GM23338 (cell line): ENCODE data around the gene CNTRL. TPM values are rescaled to one million over a fixed set of nuclear protein-coding genes. Genes with fewer than 3 reads are reported as not detected.
"Not testable (repeated sequence)": the region's sequence is repeated elsewhere in the genome, so short reads cannot be mapped to it uniquely, and the experiment has no call there.

ENCODE experiments used
- ATAC-seq: fragments of 200-7000 bp; cut with Tn5 transposase; 3 replicates; pipeline ENCODE4 v1.9.1; 2020
- DNase-seq: peaks from one replicate; pipeline ENCODE4 v3.0.0-alpha.2; 2015; ENCODE audit warnings: low spot score
- H2AFZ ChIP-seq: fragments of 200-600 bp; sonication (generic); 2 replicates; pipeline ENCODE4 v1.8.0; 2016; ENCODE audit warnings: antibody characterized with exemption, mild to moderate bottlenecking, moderate library complexity
- H3F3A ChIP-seq: fragments of 200-600 bp; sonication (generic); replicated peaks from 2 replicates; pipeline ENCODE4 v1.8.0; 2017; ENCODE audit warnings: antibody characterized with exemption, mixed run types, low read depth
- H3K27ac ChIP-seq: fragments of 200-600 bp; sonication (generic); 2 replicates; pipeline ENCODE4 v1.6.1; 2016; ENCODE audit warnings: low read depth
- H3K27me3 ChIP-seq: fragments of 200-600 bp; sonication (generic); 2 replicates; pipeline ENCODE4 v1.8.0; 2016; ENCODE audit warnings: mild to moderate bottlenecking, mixed run types, moderate library complexity; ENCODE audit not compliant: insufficient read depth
- H3K36me3 ChIP-seq: fragments of 200-600 bp; sonication (generic); 2 replicates; pipeline ENCODE4 v1.8.0; 2016; ENCODE audit warnings: mild to moderate bottlenecking; ENCODE audit not compliant: insufficient read depth
- H3K4me1 ChIP-seq: fragments of 200-600 bp; sonication (generic); 2 replicates; pipeline ENCODE4 v1.8.0; 2016; ENCODE audit warnings: mild to moderate bottlenecking, moderate library complexity; ENCODE audit not compliant: insufficient read depth
- H3K4me2 ChIP-seq: fragments of 200-600 bp; sonication (generic); 2 replicates; pipeline ENCODE4 v1.7.1; 2017; ENCODE audit warnings: mixed run types
- H3K4me3 ChIP-seq: fragments of 200-600 bp; sonication (generic); 2 replicates; pipeline ENCODE4 v1.6.1; 2016; ENCODE audit warnings: mixed run types
- H3K79me2 ChIP-seq: fragments of 200-600 bp; sonication (generic); replicated peaks from 2 replicates; pipeline ENCODE4 v1.8.0; 2017; ENCODE audit warnings: mild to moderate bottlenecking; ENCODE audit not compliant: insufficient read depth
- H3K9me2 ChIP-seq: fragments of 200-600 bp; sonication (generic); 2 replicates; pipeline ENCODE4 v1.8.0; 2017; ENCODE audit not compliant: insufficient read depth
- H4K20me1 ChIP-seq: fragments of 200-600 bp; sonication (generic); replicated peaks from 2 replicates; pipeline ENCODE4 v1.8.0; 2017; ENCODE audit warnings: mild to moderate bottlenecking; ENCODE audit not compliant: insufficient read depth
- H3K27ac Mint-ChIP-seq: 2 replicates; pipeline ENCODE4 v1.8.0; 2020; ENCODE audit warnings: inconsistent platforms, mild to moderate bottlenecking, moderate library complexity, mixed read lengths
- H3K27me3 Mint-ChIP-seq: 3 replicates; pipeline ENCODE4 v1.8.0; 2022; ENCODE audit warnings: low read depth, mild to moderate bottlenecking, moderate library complexity, mixed read lengths, inconsistent platforms; ENCODE audit not compliant: insufficient read depth, poor library complexity
- H3K36me3 Mint-ChIP-seq: 3 replicates; pipeline ENCODE4 v1.8.0; 2021; ENCODE audit warnings: low read depth, mild to moderate bottlenecking, inconsistent platforms, moderate library complexity, mixed read lengths
- H3K4me1 Mint-ChIP-seq: 3 replicates; pipeline ENCODE4 v1.8.0; 2020; ENCODE audit warnings: mild to moderate bottlenecking, inconsistent platforms, mixed read lengths
- H3K4me3 Mint-ChIP-seq: 3 replicates; pipeline ENCODE4 v1.8.0; 2021; ENCODE audit warnings: moderate library complexity, mild to moderate bottlenecking, inconsistent platforms, mixed read lengths
- H3K9me3 Mint-ChIP-seq: 3 replicates; pipeline ENCODE4 v1.8.0; 2020; ENCODE audit warnings: moderate library complexity, mild to moderate bottlenecking, inconsistent platforms, mixed read lengths
- CREB1 ChIP-seq: fragments of 250-450 bp; sonication (Bioruptor Pico); IDR thresholded peaks from 2 replicates; pipeline ENCODE4 v1.5.0; 2020; ENCODE audit warnings: low read depth, mild to moderate bottlenecking, moderate library complexity
- ETS1 ChIP-seq: IDR thresholded peaks from 2 replicates; pipeline ENCODE4 v1.6.1; 2016; ENCODE audit warnings: antibody characterized with exemption
- EZH2 ChIP-seq: fragments of 200-600 bp; sonication (generic); IDR thresholded peaks from one replicate; pipeline ENCODE4 v1.8.0; 2017; ENCODE audit warnings: antibody characterized with exemption, mild to moderate bottlenecking, low read depth; ENCODE audit not compliant: unreplicated experiment
- JUNB ChIP-seq: IDR thresholded peaks from one replicate; pipeline ENCODE4 v1.6.1; 2016; ENCODE audit warnings: antibody characterized with exemption; ENCODE audit not compliant: unreplicated experiment
- NANOG ChIP-seq: IDR thresholded peaks from 2 replicates; pipeline ENCODE4 v1.6.1; 2016; ENCODE audit warnings: antibody characterized with exemption, borderline replicate concordance
- POLR2AphosphoS5 ChIP-seq: IDR thresholded peaks from 2 replicates; pipeline ENCODE4 v1.6.1; 2016; ENCODE audit warnings: antibody characterized with exemption, low read depth
- REST ChIP-seq: IDR thresholded peaks from one replicate; pipeline ENCODE4 v1.6.1; 2018; ENCODE audit warnings: antibody characterized with exemption; ENCODE audit not compliant: unreplicated experiment
- STAT1 ChIP-seq: IDR thresholded peaks from one replicate; pipeline ENCODE4 v1.6.1; 2016; ENCODE audit warnings: antibody characterized with exemption; ENCODE audit not compliant: unreplicated experiment
- ZNF114 ChIP-seq: fragments of 250-450 bp; sonication (Bioruptor Pico); IDR thresholded peaks from 2 replicates; pipeline ENCODE4 v1.5.0; 2020; ENCODE audit warnings: mild to moderate bottlenecking, moderate library complexity
- polyA plus RNA-seq: library from polyadenylated mRNA; unstranded; fragments of >200 nt; fragmentation: Nextera tagmentation; extraction: Ambion mirVana; gene quantifications from 2 replicates; pipeline ENCODE4 v1.2.1, GENCODE V29; 2016
- total RNA-seq: library from RNA; depleted of rRNA; stranded (reverse); fragments of >200 nt; shearing (Covaris generic); gene quantifications from 2 replicates; pipeline ENCODE4 v1.2.3, GENCODE V29; 2014
- TF ChIP-seq, protein P1 (sequence below): fragments of 250-450 bp; sonication (Bioruptor Pico); IDR thresholded peaks from 2 replicates; pipeline ENCODE4 v1.5.0; 2020; ENCODE audit warnings: mild to moderate bottlenecking, moderate library complexity

The CNTRL gene
- total and polyA plus RNA-seq, 2 experiments from 2014 or later: 9.2 to 11.7 TPM

- H2AFZ ChIP-seq: not testable (repeated sequence)
Observed at GRCh38 chr9:121104054-121104453, 29.3 kb downstream of the CNTRL start.

GRCh38 chr9:121105531-121105930 lies 30.8 kb downstream of the CNTRL start:
- Mint-ChIP-seq H3K4me1 (peaks cover 10% of the 10 kb centered on the region), H3K36me3 (peaks cover 25% of the 10 kb centered on the region), H3K27me3 (peaks cover 2% of the 10 kb centered on the region), H3K27ac (no peak overlapping the region; the same call in 1 of the 2 replicates), H3K4me3 (no peak overlapping the region), H3K9me3 (peaks cover 26% of the 10 kb centered on the region; the same call in 2 of the 3 replicates)
- no peaks in the 10 kb centered on the region for H4K20me1 ChIP-seq
- no peak overlapping the region for H2AFZ ChIP-seq
- DNase-seq (no peak), ATAC-seq (no peak)
- H3K36me3 ChIP-seq: no peaks in the 10 kb centered on the region
- no peak overlapping the region for H3K4me3 ChIP-seq
- no peaks in the 10 kb centered on the region for H3K79me2 ChIP-seq
- no peaks in the 10 kb centered on the region for H3K27me3 ChIP-seq
- H3F3A ChIP-seq: no peaks in the 10 kb centered on the region
- H3K27ac ChIP-seq: no peak overlapping the region
- no peaks in the 10 kb centered on the region for H3K9me2 ChIP-seq
- H3K4me2 ChIP-seq: no peak overlapping the region
- H3K4me1 ChIP-seq: no peaks in the 10 kb centered on the region
- TF ChIP-seq NANOG (no peak), JUNB (no peak), ZNF114 (CRISPR knock-in tag) (no peak), EZH2 (no peak), REST (no peak), STAT1 (no peak), POLR2AphosphoS5 (no peak), ETS1 (no peak), CREB1 (CRISPR knock-in tag) (no peak)
- TF ChIP-seq, protein P1, sequence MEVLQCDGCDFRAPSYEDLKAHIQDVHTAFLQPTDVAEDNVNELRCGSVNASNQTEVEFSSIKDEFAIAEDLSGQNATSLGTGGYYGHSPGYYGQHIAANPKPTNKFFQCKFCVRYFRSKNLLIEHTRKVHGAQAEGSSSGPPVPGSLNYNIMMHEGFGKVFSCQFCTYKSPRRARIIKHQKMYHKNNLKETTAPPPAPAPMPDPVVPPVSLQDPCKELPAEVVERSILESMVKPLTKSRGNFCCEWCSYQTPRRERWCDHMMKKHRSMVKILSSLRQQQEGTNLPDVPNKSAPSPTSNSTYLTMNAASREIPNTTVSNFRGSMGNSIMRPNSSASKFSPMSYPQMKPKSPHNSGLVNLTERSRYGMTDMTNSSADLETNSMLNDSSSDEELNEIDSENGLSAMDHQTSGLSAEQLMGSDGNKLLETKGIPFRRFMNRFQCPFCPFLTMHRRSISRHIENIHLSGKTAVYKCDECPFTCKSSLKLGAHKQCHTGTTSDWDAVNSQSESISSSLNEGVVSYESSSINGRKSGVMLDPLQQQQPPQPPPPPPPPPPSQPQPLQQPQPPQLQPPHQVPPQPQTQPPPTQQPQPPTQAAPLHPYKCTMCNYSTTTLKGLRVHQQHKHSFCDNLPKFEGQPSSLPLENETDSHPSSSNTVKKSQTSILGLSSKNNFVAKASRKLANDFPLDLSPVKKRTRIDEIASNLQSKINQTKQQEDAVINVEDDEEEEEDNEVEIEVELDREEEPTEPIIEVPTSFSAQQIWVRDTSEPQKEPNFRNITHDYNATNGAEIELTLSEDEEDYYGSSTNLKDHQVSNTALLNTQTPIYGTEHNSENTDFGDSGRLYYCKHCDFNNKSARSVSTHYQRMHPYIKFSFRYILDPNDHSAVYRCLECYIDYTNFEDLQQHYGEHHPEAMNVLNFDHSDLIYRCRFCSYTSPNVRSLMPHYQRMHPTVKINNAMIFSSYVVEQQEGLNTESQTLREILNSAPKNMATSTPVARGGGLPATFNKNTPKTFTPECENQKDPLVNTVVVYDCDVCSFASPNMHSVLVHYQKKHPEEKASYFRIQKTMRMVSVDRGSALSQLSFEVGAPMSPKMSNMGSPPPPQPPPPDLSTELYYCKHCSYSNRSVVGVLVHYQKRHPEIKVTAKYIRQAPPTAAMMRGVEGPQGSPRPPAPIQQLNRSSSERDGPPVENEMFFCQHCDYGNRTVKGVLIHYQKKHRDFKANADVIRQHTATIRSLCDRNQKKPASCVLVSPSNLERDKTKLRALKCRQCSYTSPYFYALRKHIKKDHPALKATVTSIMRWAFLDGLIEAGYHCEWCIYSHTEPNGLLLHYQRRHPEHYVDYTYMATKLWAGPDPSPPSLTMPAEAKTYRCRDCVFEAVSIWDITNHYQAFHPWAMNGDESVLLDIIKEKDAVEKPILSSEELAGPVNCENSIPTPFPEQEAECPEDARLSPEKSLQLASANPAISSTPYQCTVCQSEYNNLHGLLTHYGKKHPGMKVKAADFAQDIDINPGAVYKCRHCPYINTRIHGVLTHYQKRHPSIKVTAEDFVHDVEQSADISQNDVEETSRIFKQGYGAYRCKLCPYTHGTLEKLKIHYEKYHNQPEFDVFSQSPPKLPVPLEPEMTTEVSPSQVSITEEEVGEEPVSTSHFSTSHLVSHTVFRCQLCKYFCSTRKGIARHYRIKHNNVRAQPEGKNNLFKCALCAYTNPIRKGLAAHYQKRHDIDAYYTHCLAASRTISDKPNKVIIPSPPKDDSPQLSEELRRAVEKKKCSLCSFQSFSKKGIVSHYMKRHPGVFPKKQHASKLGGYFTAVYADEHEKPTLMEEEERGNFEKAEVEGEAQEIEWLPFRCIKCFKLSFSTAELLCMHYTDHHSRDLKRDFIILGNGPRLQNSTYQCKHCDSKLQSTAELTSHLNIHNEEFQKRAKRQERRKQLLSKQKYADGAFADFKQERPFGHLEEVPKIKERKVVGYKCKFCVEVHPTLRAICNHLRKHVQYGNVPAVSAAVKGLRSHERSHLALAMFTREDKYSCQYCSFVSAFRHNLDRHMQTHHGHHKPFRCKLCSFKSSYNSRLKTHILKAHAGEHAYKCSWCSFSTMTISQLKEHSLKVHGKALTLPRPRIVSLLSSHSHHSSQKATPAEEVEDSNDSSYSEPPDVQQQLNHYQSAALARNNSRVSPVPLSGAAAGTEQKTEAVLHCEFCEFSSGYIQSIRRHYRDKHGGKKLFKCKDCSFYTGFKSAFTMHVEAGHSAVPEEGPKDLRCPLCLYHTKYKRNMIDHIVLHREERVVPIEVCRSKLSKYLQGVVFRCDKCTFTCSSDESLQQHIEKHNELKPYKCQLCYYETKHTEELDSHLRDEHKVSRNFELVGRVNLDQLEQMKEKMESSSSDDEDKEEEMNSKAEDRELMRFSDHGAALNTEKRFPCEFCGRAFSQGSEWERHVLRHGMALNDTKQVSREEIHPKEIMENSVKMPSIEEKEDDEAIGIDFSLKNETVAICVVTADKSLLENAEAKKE (CRISPR knock-in tag): no peak

More at GRCh38 chr9:121104054-121104453, 29.3 kb downstream of the CNTRL start:
- not testable (repeated sequence) for H3K4me3 Mint-ChIP-seq, ATAC-seq, H3K79me2 ChIP-seq, H3K36me3 ChIP-seq, H3K4me3 ChIP-seq, H3K27me3 ChIP-seq, H4K20me1 ChIP-seq, H3F3A ChIP-seq, H3K4me1 ChIP-seq, DNase-seq, H3K27ac ChIP-seq, H3K27me3 Mint-ChIP-seq, H3K4me2 ChIP-seq, H3K9me2 ChIP-seq, H3K27ac Mint-ChIP-seq
- H3K36me3 Mint-ChIP-seq: peaks cover 40% of the 10 kb centered on the region
- H3K4me1 Mint-ChIP-seq: peaks cover 10% of the 10 kb centered on the region
- H3K9me3 Mint-ChIP-seq: peaks cover 39% of the 10 kb centered on the region; the same call in 2 of the 3 replicates
